Measurements from ENCODE around the gene PLEKHM3. TPM values are rescaled to one million over a fixed set of nuclear protein-coding genes. Genes with fewer than 3 reads are reported as not detected.

Gene PLEKHM3
- total RNA-seq, 1 experiment from 2014 or later = 9.3 TPM

GRCh38 chr2:207956771-207957170 lies 68.6 kb downstream of the PLEKHM3 start:
- no peak for TF ChIP-seq CTCF (IDR thresholded peaks at IDR 0.05; ENCODE audit: insufficient read depth in 1 of 2, low read depth in 1 of 2, low read length in 1 of 2, severe bottlenecking in 1 of 2, unreplicated experiment in 1 of 2)
- no peak overlapping the region for H3K4me3 ChIP-seq (ENCODE audit: low read depth, low read length)
- no peak overlapping the region for H3K4me3 Mint-ChIP-seq (ENCODE audit: unreplicated experiment)
- H3K27me3 ChIP-seq (replicated peaks; ENCODE audit: control insufficient read depth, insufficient read depth, low read length) = no peaks in the 10 kb centered on the region
- peaks cover 46% of the 10 kb centered on the region for H3K4me1 Mint-ChIP-seq (ENCODE audit: low read depth, unreplicated experiment)
- H3K27me3 Mint-ChIP-seq (ENCODE audit: insufficient read depth, unreplicated experiment) = no peaks in the 10 kb centered on the region
- intact Hi-C loops (cut with micrococcal nuclease; ENCODE audit: unreplicated experiment) = no loop called here
- H3K36me3 Mint-ChIP-seq (ENCODE audit: insufficient read depth, unreplicated experiment) = no peaks in the 10 kb centered on the region
- ChIA-PET CTCF (interaction anchor here (1.8 kb wide), 1 partner anchor 84 kb away, joined by 6 read pairs; no protein-coding TSS in a partner anchor), POLR2A (no interaction called here)
- H3K9me3 Mint-ChIP-seq (ENCODE audit: unreplicated experiment) = peaks cover 10% of the 10 kb centered on the region
- H3K36me3 ChIP-seq (ENCODE audit: control insufficient read depth, insufficient read depth, low read length) = no peaks in the 10 kb centered on the region; the same call in 1 of the 2 replicates
- H3K9me3 ChIP-seq = peaks cover 4% of the 10 kb centered on the region; the same call in 1 of the 2 replicates
- DNase-seq = no peak
- H3K4me1 ChIP-seq = peaks cover 51% of the 10 kb centered on the region
- BruUV-seq (replicated peaks) = no TSS peak
- no peak overlapping the region for H3K27ac Mint-ChIP-seq (ENCODE audit: unreplicated experiment)

- no peaks in the 10 kb centered on the region for H3K27me3 Mint-ChIP-seq (ENCODE audit: insufficient read depth, unreplicated experiment)
- CTCF ChIA-PET = no interaction called here
- no peaks in the 10 kb centered on the region for H3K36me3 ChIP-seq (ENCODE audit: control insufficient read depth, insufficient read depth, low read length)
- no peak for TF ChIP-seq CTCF (IDR thresholded peaks at IDR 0.05; ENCODE audit: insufficient read depth in 1 of 2, low read depth in 1 of 2, low read length in 1 of 2, severe bottlenecking in 1 of 2, unreplicated experiment in 1 of 2)
- H3K9me3 Mint-ChIP-seq (ENCODE audit: unreplicated experiment) = peaks cover 10% of the 10 kb centered on the region
- no peaks in the 10 kb centered on the region for H3K36me3 Mint-ChIP-seq (ENCODE audit: insufficient read depth, unreplicated experiment)
- H3K27me3 ChIP-seq (replicated peaks; ENCODE audit: control insufficient read depth, insufficient read depth, low read length) = no peaks in the 10 kb centered on the region
- peaks cover 52% of the 10 kb centered on the region for H3K4me1 Mint-ChIP-seq (ENCODE audit: low read depth, unreplicated experiment)
- H3K4me3 Mint-ChIP-seq (ENCODE audit: unreplicated experiment) = no peak overlapping the region
- intact Hi-C loops (cut with micrococcal nuclease; ENCODE audit: unreplicated experiment) = no loop called here
- POLR2A ChIA-PET = no interaction called here
- DNase-seq = no peak
- no peak overlapping the region for H3K4me3 ChIP-seq (ENCODE audit: low read depth, low read length)
- no peaks in the 10 kb centered on the region for H3K9me3 ChIP-seq
- no TSS peak for BruUV-seq (replicated peaks)
- H3K4me1 ChIP-seq = peaks cover 64% of the 10 kb centered on the region
- H3K27ac Mint-ChIP-seq (ENCODE audit: unreplicated experiment) = peak overlapping the region; percentile 5
These were observed 69.9 kb downstream of the PLEKHM3 start for GRCh38 chr2:207955456-207955855.

- TF ChIP-seq CTCF (IDR thresholded peaks at IDR 0.05; ENCODE audit: insufficient read depth in 1 of 2, low read depth in 1 of 2, low read length in 1 of 2, severe bottlenecking in 1 of 2, unreplicated experiment in 1 of 2) = no peak
- Mint-ChIP-seq H3K9me3 (ENCODE audit: unreplicated experiment) (peaks cover 10% of the 10 kb centered on the region), H3K4me3 (ENCODE audit: unreplicated experiment) (no peak overlapping the region), H3K36me3 (ENCODE audit: insufficient read depth, unreplicated experiment) (no peaks in the 10 kb centered on the region), H3K27ac (ENCODE audit: unreplicated experiment) (peak overlapping the region; percentile 68), H3K4me1 (ENCODE audit: low read depth, unreplicated experiment) (peaks cover 35% of the 10 kb centered on the region), H3K27me3 (ENCODE audit: insufficient read depth, unreplicated experiment) (no peaks in the 10 kb centered on the region)
- POLR2A ChIA-PET = interaction anchor here (0.5 to 1.1 kb wide), 2 partner anchors 17 to 85 kb away, joined by 3 to 10 read pairs; no protein-coding TSS in a partner anchor
- CTCF ChIA-PET = interaction anchor here (0.9 to 1.8 kb wide), 5 partner anchors 56 to 207 kb away, joined by 3 to 10 read pairs (median 3); no protein-coding TSS in a partner anchor
- Histone ChIP-seq H3K4me1 (peaks cover 65% of the 10 kb centered on the region), H3K9me3 (no peaks in the 10 kb centered on the region), H3K27me3 (replicated peaks; ENCODE audit: control insufficient read depth, insufficient read depth, low read length) (no peaks in the 10 kb centered on the region), H3K36me3 (ENCODE audit: control insufficient read depth, insufficient read depth, low read length) (no peaks in the 10 kb centered on the region), H3K4me3 (ENCODE audit: low read depth, low read length) (no peak overlapping the region)
- peak; percentile 33 to 54 for DNase-seq
- BruUV-seq (replicated peaks) = no TSS peak
- intact Hi-C loops (cut with micrococcal nuclease; ENCODE audit: unreplicated experiment) = loop anchor here (1.0 to 5.0 kb wide), 9 partner anchors 17 to 206 kb away; partner anchors contain the start of gene FZD5
These were observed 72.0 kb downstream of the PLEKHM3 start for GRCh38 chr2:207953354-207953753.
